Choroid plexus epithelial cell (primary cell): ENCODE measurements around the gene RACK1.
A peak's percentile ranks its signal among the peaks of the same experiment; 100 is the strongest.

Experiments
- DNase-seq: peaks from one replicate; pipeline ENCODE4 v3.0.0-alpha.2; 2010; ENCODE audit warnings: low read depth
- H3K4me3 ChIP-seq: 2 replicates; pipeline ENCODE4 v1.5.1; 2011; ENCODE audit warnings: low read depth, mild to moderate bottlenecking, control low read depth, low read length, moderate library complexity
- TF ChIP-seq, protein P1 (sequence below): conservative IDR thresholded peaks from 2 replicates; pipeline ENCODE4 v1.5.1; 2011; ENCODE audit warnings: low read depth, mild to moderate bottlenecking, control low read depth, inconsistent platforms, low read length, moderate library complexity

Gene RACK1

DNA sequence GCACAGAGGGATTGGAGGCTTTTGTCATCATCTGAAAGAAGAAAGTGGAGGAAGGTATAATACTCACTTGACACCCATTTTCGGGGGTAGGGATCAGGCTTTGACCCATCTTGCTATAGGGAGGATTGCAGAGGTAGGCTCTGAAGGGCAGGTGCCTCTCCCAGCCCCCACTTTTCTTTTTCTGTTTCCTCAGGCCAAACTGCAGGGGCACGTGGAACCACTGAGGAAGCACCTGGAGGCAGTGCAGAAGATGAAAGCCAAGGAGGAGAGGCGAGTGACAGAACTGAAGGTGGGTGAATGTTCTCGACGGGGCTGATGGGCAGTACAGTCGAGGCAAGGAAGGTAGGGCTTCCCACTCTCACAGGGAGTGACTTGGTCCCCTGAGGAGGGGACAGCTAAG lies 13.2 kb downstream of the RACK1 start:
- TF ChIP-seq, protein P1, sequence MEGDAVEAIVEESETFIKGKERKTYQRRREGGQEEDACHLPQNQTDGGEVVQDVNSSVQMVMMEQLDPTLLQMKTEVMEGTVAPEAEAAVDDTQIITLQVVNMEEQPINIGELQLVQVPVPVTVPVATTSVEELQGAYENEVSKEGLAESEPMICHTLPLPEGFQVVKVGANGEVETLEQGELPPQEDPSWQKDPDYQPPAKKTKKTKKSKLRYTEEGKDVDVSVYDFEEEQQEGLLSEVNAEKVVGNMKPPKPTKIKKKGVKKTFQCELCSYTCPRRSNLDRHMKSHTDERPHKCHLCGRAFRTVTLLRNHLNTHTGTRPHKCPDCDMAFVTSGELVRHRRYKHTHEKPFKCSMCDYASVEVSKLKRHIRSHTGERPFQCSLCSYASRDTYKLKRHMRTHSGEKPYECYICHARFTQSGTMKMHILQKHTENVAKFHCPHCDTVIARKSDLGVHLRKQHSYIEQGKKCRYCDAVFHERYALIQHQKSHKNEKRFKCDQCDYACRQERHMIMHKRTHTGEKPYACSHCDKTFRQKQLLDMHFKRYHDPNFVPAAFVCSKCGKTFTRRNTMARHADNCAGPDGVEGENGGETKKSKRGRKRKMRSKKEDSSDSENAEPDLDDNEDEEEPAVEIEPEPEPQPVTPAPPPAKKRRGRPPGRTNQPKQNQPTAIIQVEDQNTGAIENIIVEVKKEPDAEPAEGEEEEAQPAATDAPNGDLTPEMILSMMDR: no peak
- H3K4me3 ChIP-seq: no peak overlapping the region
- no peak for DNase-seq

DNA sequence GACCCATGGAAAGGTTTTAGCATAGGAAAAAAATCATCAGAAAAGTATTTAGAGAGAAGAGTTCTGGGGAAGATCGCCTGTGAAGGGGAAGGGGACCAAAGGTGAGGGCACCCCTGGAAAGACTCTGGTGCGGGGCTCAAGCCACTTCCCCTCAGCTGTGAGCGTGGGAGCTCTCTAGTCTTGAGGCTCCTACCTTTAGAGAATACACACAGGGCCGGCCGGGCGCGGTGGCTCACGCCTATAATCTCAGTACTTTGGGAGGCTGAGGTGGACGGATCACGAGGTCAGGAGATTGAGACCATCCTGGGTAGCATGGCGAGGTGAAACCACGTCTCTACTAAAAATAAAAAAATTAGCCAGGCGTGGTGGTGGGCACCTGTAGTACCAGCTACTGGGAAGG lies 13.7 kb downstream of the RACK1 start:
- no peak for DNase-seq
- H3K4me3 ChIP-seq: no peak overlapping the region
- TF ChIP-seq, protein P1: no peak

DNA sequence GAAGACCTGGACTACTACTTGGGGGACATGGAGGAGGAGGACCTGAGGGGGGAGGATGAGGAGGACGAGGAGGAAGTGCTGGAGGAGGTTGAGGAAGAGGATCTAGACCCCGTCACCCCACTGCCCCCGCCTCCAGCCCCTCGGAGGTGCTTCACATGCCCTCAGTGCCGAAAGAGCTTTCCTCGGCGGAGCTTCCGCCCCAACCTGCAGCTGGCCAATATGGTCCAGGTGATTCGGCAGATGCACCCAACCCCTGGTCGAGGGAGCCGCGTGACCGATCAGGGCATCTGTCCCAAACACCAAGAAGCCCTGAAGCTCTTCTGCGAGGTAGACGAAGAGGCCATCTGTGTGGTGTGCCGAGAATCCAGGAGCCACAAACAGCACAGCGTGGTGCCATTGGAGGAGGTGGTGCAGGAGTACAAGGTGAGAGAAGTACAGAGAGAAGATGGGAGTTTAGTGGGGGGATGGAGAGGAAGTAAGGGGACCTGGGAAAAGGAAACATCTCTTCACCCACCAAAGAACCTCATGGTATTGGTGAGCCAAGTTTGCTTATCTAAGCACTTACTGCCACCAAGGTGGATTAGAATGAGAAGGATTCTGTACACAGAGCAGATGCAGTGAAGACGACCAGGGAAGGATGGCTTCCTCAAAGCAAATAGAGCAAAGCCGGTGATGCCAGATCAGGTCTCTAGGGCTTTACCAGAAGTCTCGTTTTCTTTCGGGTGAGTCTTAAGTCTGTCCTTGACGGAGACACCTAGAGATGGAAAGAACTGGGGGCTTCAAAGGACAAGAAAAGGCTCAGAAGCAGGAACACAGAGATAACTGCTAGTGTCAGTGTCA lies 19.1 kb downstream of the RACK1 start:
- no peak for DNase-seq
- TF ChIP-seq, protein P1: no peak
- peak overlapping the region; percentile 73 for H3K4me3 ChIP-seq

DNA sequence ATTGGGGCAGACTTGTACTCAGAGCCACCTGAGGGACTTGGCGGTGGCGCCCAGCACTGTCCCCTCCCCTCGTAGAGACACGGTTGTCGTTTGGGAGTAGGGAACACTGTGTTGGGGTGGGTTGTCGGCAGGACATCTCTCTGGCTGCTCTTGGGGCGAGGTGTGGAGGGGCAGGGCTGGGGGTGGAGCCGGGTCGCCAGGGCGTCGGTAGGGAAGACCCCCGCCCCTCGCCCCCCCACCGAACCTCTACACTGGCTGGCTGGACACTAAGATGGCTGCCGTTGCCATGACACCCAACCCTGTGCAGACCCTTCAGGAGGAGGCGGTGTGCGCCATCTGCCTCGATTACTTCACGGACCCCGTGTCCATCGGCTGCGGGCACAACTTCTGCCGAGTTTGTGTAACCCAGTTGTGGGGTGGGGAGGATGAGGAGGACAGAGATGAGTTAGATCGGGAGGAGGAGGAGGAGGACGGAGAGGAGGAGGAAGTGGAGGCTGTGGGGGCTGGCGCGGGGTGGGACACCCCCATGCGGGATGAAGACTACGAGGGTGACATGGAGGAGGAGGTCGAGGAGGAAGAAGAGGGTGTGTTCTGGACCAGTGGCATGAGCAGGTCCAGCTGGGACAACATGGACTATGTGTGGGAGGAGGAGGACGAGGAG lies 19.8 kb downstream of the RACK1 start:
- TF ChIP-seq, protein P1: no peak
- peak overlapping the region; percentile 73 for H3K4me3 ChIP-seq
- DNase-seq: peak; percentile 50

DNA sequence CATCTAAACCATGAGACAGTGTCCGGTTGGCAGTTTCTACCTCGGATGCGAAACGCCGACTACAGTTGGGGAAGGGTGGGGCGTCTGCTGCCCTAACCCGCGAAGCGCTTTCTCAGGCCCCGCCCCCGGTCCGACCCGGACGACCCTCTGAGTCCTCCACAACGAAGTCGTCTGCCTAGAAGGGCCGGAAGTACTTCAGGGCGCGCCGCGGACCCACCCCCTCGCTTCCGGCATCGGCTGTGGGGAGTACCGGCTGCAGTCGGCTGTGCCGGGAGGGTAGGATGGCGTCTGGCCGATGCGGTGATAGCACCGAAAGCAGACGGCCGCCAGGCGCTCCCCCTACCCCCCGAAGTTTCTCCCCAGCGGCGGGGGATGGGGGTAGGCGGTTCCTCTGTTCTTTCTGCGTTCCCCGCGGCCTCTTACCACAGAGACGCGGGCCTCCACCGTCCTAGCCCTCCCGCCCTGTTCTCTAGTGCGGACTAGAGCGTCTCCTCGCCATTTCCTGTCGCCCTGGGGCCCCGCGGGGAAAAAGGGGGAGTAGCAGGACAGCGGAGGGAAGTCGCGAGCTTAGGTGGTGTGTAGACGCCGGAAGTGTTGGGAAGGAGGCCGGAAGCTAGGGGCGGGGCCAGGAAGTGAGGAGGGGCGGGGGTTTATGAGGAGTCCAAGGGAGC lies 20.5 kb downstream of the RACK1 start, which contains the start of gene TRIM41:
Gene TRIM41, plus strand, starts transcription at position 224 of the 671 bp plus-strand sequence. CDS start 719 bp downstream, outside the sequence.
- peak; percentile 99 for DNase-seq
- peak within 1 kb of the TSS; percentile 73 for H3K4me3 ChIP-seq
- TF ChIP-seq, protein P1: peak; percentile 7

DNA sequence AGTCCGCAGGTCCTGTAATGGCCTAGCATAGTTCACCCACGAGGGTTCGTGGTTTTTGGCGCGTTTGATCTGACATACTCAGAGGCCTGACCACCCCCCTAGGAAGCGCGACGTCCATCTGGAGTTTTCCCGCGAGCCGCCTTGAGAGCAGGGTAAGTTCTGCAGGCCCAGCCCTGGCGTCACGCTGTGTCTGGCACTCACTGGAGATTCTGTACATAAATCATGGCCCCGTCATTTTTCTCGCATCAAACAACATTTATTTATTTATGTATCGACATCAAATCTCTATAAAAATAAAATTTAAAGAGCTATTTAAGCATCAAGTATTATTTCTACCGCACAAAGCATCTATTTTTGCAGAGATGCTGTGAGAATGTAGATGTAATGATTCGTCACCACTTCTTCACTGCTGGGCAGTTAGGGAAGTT lies 21.1 kb downstream of the RACK1 start:
- TF ChIP-seq, protein P1: no peak
- DNase-seq: peak; percentile 80
- H3K4me3 ChIP-seq: peak overlapping the region; percentile 73
